SU-DHL-6 (cell line): ENCODE measurements around the gene TMEM120B.
"Not testable (repeated sequence)": the region's sequence is repeated elsewhere in the genome, so short reads cannot be mapped to it uniquely, and the experiment has no call there.

ENCODE experiments used
- H2AFZ ChIP-seq: fragments of 200-600 bp; sonication (generic); 2 replicates; pipeline ENCODE4 v1.6.1; 2014; ENCODE audit warnings: low read depth, mild to moderate bottlenecking, moderate library complexity, mixed read lengths, antibody characterized with exemption, low read length; ENCODE audit not compliant: severe bottlenecking
- H3F3A ChIP-seq: fragments of 200-600 bp; shearing (Covaris generic); 2 replicates; pipeline ENCODE4 v1.6.0; 2016; ENCODE audit warnings: antibody characterized with exemption, mild to moderate bottlenecking; ENCODE audit not compliant: insufficient read depth
- H3K27ac ChIP-seq: fragments of 200-600 bp; sonication (generic); 2 replicates; pipeline ENCODE4 v1.5.1; 2016; ENCODE audit warnings: low read depth, mild to moderate bottlenecking, low read length, moderate library complexity, mixed read lengths
- H3K27me3 ChIP-seq: fragments of 200-600 bp; sonication (generic), shearing (Covaris generic); 2 replicates; pipeline ENCODE4 v1.6.0; 2014; ENCODE audit warnings: mild to moderate bottlenecking, low read length
- H3K36me3 ChIP-seq: fragments of 200-600 bp; sonication (generic); 2 replicates; pipeline ENCODE4 v1.6.1; 2014; ENCODE audit warnings: mild to moderate bottlenecking, low read length, mixed read lengths
- H3K4me2 ChIP-seq: fragments of 300-600, 200-600 bp; shearing (Covaris generic), sonication (generic); 2 replicates; pipeline ENCODE4 v1.6.0; 2014; ENCODE audit warnings: low read length, low read depth, mild to moderate bottlenecking; ENCODE audit not compliant: poor library complexity, severe bottlenecking
- H3K4me3 ChIP-seq: fragments of 200-600 bp; sonication (generic); 2 replicates; pipeline ENCODE4 v1.5.1; 2014; ENCODE audit warnings: antibody characterized with exemption, low read length, mild to moderate bottlenecking, mixed read lengths; ENCODE audit not compliant: insufficient read depth, poor library complexity, severe bottlenecking
- H3K79me2 ChIP-seq: fragments of 200-600 bp; sonication (generic); 2 replicates; pipeline ENCODE4 v1.6.1; 2014; ENCODE audit warnings: mild to moderate bottlenecking, low read length, moderate library complexity; ENCODE audit not compliant: insufficient read depth
- H3K9ac ChIP-seq: fragments of 200-600 bp; sonication (generic); 2 replicates; pipeline ENCODE4 v1.7.0; 2014; ENCODE audit warnings: mild to moderate bottlenecking, low read length
- H3K9me2 ChIP-seq: fragments of 200-600 bp; sonication (generic); replicated peaks from 2 replicates; pipeline ENCODE4 v1.6.1; 2014; ENCODE audit warnings: low read length; ENCODE audit not compliant: insufficient read depth
- H3K9me3 ChIP-seq: fragments of 200-600 bp; sonication (generic); 2 replicates; pipeline ENCODE4 v1.6.1; 2014; ENCODE audit warnings: low read length, mixed read lengths; ENCODE audit not compliant: insufficient read depth
- H4K20me1 ChIP-seq: fragments of 200-600 bp; sonication (generic); 2 replicates; pipeline ENCODE4 v1.6.1; 2014; ENCODE audit warnings: low read depth, mild to moderate bottlenecking, antibody characterized with exemption, low read length, moderate library complexity, mixed read lengths
- CTCF ChIP-seq: fragments of 200-600 bp; sonication (generic); IDR thresholded peaks from one replicate; pipeline ENCODE4 v1.5.1; 2017; ENCODE audit warnings: antibody characterized with exemption, mild to moderate bottlenecking, low read length, moderate library complexity; ENCODE audit not compliant: insufficient read depth, poor library complexity, severe bottlenecking
- EZH2phosphoT487 ChIP-seq: fragments of 200-600 bp; sonication (generic), shearing (Covaris generic); conservative IDR thresholded peaks from 2 replicates; pipeline ENCODE4 v1.6.1; 2018; ENCODE audit warnings: mild to moderate bottlenecking, antibody characterized with exemption, low read length, moderate library complexity, mixed read lengths

TMEM120B gene

GRCh38 chr12:121708313-121709063 lies 4.1 kb upstream of the TMEM120B start:
- no peak overlapping the region for H3K4me2 ChIP-seq

GRCh38 chr12:121709064-121709424 lies 3.5 kb upstream of the TMEM120B start:
- H3K9ac ChIP-seq, H3K4me2 ChIP-seq, H3K36me3 ChIP-seq, H2AFZ ChIP-seq, H3F3A ChIP-seq, H3K27me3 ChIP-seq, H3K79me2 ChIP-seq, H3K4me3 ChIP-seq, H3K9me2 ChIP-seq, H3K9me3 ChIP-seq, H3K27ac ChIP-seq, H4K20me1 ChIP-seq: not testable (repeated sequence)

More at GRCh38 chr12:121708313-121709063, 4.1 kb upstream of the TMEM120B start:
- H3K9me3 ChIP-seq: no peaks in the 10 kb centered on the region
- TF ChIP-seq CTCF: no peak
- no peak for TF ChIP-seq EZH2phosphoT487
- H3K79me2 ChIP-seq: no peaks in the 10 kb centered on the region
- no peaks in the 10 kb centered on the region for H4K20me1 ChIP-seq
- no peaks in the 10 kb centered on the region for H3F3A ChIP-seq
- H3K9me2 ChIP-seq: no peaks in the 10 kb centered on the region
- no peaks in the 10 kb centered on the region for H3K27me3 ChIP-seq
- no peaks in the 10 kb centered on the region for H3K36me3 ChIP-seq
- H3K9ac ChIP-seq: no peak overlapping the region
- no peak overlapping the region for H3K27ac ChIP-seq
- H3K4me3 ChIP-seq: no peak overlapping the region
- H2AFZ ChIP-seq: no peak overlapping the region

GRCh38 chr12:121709478-121709961 lies 3.0 kb upstream of the TMEM120B start:
- H2AFZ ChIP-seq: no peak overlapping the region
- no peak for TF ChIP-seq CTCF
- no peak for TF ChIP-seq EZH2phosphoT487
- no peaks in the 10 kb centered on the region for H3F3A ChIP-seq
- H3K9ac ChIP-seq: no peak overlapping the region
- no peaks in the 10 kb centered on the region for H3K9me3 ChIP-seq
- no peaks in the 10 kb centered on the region for H3K9me2 ChIP-seq
- H3K4me2 ChIP-seq: no peak overlapping the region
- no peaks in the 10 kb centered on the region for H4K20me1 ChIP-seq
- no peaks in the 10 kb centered on the region for H3K27me3 ChIP-seq
- no peak overlapping the region for H3K27ac ChIP-seq
- H3K36me3 ChIP-seq: no peaks in the 10 kb centered on the region
- H3K79me2 ChIP-seq: no peaks in the 10 kb centered on the region
- no peak overlapping the region for H3K4me3 ChIP-seq

- peak overlapping the region; percentile 99 for H3K4me2 ChIP-seq
- TF ChIP-seq CTCF (no peak), EZH2phosphoT487 (no peak)
- H2AFZ ChIP-seq: peak overlapping the region; percentile 93
- no peaks in the 10 kb centered on the region for H4K20me1 ChIP-seq
- no peaks in the 10 kb centered on the region for H3K79me2 ChIP-seq
- no peaks in the 10 kb centered on the region for H3K36me3 ChIP-seq
- H3F3A ChIP-seq: no peaks in the 10 kb centered on the region
- peak overlapping the region; percentile 100 for H3K4me3 ChIP-seq
- no peak overlapping the region; the same call in 1 of the 2 replicates for H3K27ac ChIP-seq
- H3K9me3 ChIP-seq: no peaks in the 10 kb centered on the region
- no peaks in the 10 kb centered on the region for H3K9me2 ChIP-seq
- peak overlapping the region; percentile 81 for H3K9ac ChIP-seq
- no peaks in the 10 kb centered on the region for H3K27me3 ChIP-seq
Observed at GRCh38 chr12:121711361-121712189, 977 bp upstream of the TMEM120B start.
